HS-5 (cell line): ENCODE data around the gene KANSL2.
"Not testable (repeated sequence)": the region's sequence is repeated elsewhere in the genome, so short reads cannot be mapped to it uniquely, and the experiment has no call there.

Experiments
- DNase-seq: peaks from one replicate; pipeline ENCODE4 v3.0.0-alpha.2; 2012; ENCODE audit warnings: low read depth

KANSL2 gene

DNA sequence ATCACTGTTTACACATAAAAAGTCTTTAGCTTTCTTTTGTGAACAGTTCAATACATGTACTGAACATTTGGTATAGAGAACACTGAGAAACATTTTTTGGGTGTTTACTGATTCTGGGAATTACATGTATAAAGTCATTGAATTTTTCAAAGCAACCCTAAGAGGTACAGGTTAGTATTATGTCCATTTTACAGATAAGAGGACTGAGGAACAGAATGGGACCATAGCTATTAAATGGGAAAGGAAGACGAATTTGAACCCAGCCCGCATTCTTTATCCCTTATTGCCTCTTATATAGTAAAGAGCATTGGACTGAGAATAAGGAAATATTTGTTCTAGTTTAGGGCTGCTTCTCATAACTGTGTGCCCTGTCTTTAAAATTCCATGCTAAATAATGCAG lies 889 bp upstream of the KANSL2 start:
- no peak for DNase-seq

DNA sequence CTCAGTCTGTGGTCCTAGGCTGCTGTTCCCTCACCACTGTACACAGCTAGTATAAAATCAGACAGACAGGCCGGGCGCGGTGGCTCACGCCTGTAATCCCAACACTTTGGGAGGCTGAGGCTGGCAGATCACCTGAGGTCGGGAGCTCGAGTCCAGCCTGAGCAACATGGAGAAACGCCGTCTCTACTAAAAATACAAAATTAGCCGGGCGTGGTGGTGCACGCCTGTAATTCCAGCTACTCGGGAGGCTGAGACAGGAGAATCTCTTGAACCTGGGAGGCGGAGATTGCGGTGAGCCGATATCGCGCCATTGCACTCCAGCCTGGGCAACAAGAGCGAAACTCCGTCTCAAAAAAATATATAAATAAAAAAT lies 481 bp upstream of the KANSL2 start:
- not testable (repeated sequence) for DNase-seq

DNA sequence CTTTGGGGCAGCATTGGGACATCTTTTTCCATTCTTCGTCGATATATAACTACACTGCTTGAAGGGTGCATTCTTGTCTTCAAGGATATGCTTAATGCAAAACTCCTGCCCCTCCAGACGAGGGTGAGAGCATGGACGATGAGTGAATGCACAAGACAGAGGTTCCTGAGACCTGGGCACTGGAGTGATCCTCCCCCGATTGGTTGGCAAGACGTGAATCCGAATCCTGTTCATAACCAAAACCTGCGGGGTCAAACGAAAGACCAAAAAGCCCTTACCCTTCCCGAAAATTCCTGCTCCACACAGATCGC lies 684 bp downstream of the KANSL2 start:
- DNase-seq, result no peak

DNA sequence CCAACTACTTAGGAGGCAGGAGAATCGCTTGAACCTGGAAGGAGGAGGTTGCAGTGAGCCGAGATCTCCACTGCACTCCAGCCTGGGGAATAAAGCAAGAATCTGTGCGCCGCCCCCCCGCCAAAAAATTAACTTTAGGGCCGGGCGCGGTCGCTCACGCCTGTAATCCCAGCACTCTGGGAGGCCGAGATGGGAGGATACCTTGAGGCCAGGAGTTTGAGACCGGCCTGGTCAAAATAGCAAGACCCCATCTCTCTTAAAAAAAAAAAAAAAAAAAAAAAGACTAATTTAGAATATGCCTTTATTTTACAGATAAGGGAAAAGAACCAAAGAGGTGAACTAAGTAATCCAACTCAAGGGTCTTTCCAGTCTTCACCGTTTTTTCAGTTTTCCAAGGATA lies 1.2 kb downstream of the KANSL2 start:
- DNase-seq, result no peak

DNA sequence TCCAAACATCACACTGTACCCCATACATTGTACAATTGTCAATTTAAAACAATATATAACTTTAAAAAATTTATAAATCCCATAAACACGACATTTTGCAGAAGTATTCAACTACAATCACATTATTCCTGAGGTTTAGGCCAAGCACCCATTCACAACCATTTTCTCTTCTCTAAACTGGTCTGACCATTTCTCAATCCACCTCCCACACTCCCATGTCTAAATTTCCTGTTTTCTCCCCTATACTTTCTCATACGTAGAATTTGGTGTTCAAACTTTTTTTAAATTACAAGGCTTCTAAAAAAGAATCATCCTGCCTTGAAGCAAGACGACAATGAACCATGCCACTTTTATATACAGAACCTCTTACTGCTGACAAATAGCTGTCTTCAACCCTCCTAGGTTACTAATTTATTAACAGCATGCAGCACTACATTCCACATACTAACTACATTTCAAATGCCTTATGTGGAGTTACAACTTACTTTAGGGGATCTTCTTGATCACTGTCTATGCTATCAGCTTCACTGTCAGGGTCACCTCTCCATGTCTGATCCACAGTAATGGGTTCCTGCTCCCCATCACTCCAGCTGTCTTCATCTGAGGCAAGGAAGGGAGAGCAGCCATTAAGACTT lies 3.4 kb downstream of the KANSL2 start:
- DNase-seq, result no peak

DNA sequence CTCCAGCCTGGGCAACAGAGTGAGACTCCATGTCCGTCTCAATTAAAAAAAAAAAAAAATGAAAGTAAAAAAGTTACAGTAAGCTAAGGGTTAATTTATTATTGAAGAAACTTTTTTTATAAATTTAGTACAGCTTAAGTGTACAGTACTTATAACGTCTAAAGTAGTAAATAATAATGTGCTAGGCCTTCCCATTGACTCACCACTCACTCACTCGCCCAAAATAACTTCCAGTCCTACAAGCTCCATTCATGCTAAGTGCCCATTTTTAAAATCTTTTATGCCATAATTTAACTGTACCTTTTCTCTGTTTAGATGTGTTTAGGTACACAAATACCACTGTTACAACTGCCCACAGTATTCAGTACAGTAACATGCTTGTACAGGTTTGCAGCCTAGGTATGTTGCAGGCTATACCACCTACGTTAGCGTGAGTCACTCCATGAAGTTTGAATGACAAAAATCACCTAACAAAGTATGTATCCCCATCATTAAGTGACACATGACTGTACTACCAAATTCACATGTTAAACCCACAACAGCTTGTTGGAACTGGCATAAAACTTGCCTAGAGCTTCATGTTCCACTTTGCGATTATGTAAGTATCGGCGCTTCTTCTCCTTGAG lies 10.7 kb downstream of the KANSL2 start:
- no peak for DNase-seq

DNA sequence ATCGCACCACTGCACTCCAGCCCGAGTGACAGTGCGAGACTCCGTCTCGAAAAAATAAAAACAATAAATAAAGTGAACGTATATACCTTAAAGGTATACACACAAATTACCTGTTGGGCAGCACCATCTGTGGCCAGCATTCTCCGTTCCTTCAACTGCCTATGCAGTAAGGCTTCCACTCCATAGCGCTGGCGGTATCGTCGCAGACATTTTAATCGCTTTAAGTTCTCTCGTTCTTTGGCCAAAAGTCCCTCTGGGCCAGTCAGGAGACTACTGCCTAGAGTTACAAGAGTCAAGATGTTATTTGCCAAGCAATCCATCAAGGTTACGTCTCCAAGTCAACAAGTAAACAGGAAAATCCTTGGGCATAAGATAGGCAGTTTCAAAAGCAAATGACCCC lies 13.0 kb downstream of the KANSL2 start:
- no peak for DNase-seq

DNA sequence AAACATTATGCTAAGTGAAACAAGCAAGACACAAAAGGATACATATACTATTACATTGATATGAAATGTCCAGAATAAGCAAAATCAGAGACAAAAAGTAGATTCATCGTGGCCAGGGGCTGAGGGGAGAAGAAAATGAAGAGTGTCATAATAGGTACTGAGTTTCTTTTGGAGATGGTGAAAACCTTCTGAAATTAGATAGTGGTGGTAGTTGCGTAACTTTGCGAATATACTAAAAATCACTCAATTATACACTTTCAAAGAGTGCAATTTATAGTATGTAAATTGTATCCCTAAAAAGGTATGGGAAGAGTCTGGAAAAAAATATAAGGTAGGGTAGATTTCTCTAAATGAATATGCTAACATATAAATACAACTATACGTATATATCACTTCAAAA lies 22.2 kb downstream of the KANSL2 start:
- DNase-seq, result no peak

DNA sequence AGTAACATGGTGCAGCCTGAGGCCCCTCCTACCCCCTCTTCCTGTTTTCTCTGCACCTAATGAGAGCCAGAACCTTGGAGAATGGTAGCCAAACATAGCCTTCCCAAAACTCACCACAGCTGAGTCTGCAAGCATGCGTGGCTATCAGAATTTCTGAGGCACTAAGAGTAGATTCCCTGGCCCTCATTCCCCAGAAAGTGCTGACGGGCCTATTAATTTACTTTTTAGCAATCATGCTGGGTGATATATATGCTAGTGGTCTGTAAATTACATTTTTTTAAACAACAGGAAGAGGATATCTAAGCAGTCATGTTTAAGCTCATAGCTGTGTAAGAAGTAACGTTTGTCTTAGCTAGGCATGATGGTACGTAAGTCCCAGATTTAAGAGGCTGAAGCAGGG lies 30.4 kb downstream of the KANSL2 start:
- no peak for DNase-seq

DNA sequence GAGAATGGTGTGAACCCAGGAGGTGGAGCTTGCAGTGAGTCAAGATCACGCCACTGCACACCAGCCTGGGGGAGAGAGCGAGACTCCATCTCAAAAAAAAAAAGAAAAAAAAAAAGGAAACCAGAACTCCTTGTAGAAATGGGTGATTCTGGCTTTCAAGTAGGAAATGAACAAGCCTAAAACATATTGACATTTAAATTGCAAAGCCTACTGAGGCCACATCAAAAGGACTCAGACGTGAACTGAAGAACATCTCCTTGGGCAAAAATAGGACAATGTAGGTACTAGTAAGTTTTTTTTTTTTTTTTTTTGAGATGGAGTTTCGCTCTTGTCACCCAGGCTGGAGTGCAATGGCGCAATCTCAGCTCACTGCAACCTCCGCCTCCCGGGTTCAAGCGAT lies 36.7 kb downstream of the KANSL2 start:
- not testable (repeated sequence) for DNase-seq

DNA sequence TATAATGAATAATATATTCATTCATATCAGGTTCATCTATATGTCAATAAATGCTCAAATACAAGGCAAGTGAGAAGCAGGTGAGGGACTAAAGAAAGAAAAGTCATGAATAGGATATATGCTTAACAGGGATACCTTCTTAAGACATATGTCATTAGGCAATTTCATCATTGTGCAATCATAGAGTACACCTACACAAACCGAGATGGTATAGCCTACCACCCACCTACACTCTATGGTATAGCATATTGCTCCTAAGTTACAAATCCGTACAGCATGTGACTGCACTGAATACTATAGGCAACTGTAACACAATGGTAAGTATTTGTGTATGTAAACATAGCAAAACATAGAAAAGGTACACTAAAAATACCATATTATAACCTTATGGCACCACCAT lies 39.0 kb downstream of the KANSL2 start:
- DNase-seq, result no peak

DNA sequence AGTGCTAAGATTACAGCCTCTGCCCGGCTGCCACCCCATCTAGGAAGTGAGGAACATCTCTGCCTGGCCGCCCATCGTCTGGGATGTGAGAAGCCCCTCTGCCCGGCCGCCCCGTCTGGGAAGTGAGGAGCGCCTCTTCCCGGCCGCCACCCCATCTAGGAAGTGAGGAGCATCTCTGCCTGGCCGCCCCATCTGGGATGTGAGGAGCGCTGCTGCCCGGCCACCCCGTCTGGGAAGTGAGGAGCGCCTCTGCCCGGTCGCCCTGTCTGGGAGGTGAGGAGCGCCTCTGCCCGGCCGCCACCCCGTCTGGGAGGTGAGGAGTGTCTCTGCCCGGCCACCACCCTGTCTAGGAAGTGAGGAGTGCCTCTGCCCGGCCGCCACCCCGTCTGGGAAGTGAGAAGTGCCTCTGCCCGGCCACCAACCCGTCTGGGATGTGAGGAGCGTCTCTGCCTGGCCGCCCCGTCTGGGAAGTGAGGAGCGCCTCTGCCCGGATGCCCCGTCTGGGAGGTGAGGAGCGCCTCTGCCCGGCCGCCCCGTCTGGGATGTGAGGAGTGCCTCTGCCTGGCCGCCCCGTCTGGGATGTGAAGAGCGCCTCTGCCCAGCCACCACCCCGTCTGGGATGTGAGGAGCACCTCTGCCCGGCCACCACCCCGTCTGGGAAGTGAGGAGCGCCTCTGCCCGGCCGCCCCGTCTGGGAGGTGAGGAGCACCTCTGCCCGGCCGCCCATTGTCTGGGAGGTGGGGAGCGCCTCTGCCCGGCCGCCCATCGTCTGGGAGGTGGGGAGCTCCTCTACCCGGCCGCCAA lies 40.1 kb downstream of the KANSL2 start:
- DNase-seq, result not testable (repeated sequence)

DNA sequence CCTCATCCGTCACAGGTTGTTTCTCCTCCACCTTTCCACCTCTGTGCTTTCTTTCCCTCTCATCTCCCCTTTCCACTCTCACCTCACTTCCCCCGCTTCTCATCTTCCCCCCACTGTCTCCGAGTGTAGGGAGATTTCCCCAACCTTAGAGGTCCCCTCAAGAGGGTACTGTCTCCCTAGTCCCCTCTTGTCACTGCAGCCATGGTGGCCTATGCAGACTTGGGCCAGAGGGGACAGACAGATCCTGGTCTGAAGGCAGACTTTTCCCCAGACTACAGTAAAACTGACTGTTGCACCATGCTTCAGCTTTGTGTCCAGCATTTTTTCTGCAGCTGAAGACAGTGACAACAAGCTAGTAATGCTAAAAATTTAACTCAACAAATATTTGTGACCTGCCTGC lies 41.2 kb downstream of the KANSL2 start:
- DNase-seq, result no peak

DNA sequence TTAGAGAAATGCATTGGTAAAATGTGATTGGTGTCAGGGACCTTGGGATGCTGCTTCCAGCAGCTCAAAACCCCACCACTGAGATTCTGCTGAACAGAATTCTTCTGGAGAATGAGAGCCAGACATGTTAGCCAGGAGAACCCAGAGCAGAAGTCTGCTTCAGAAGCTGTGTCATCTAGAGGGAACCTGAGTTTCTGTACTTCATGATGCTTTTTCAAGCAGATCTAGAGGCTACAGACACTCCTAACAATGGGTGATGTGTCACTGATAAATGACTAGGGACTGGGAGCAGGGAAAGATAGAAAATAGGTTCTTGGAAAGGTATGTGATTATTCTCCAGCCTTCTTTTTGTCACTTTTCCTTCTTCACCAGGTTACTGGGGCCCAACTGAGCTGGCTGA lies 41.6 kb downstream of the KANSL2 start:
- DNase-seq, result no peak

DNA sequence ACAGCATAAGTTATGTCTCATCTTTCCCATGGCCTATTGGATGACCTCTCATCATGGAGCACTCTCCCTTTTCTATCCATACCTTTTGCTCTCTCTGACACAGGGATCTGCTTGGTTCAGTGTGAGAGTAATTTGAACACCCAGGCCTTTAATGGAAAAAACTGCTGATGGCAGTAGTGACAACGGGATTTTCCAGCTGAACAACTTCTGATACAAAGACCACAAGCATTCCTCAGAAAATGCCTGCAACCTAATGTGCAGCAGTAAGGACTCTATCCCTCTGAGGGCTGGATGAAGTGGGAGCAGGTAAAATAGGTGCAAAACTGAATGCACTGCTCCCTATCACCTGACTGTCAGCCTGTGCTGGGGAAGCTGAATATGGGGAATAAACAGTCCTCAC lies 51.0 kb downstream of the KANSL2 start:
- no peak for DNase-seq

DNA sequence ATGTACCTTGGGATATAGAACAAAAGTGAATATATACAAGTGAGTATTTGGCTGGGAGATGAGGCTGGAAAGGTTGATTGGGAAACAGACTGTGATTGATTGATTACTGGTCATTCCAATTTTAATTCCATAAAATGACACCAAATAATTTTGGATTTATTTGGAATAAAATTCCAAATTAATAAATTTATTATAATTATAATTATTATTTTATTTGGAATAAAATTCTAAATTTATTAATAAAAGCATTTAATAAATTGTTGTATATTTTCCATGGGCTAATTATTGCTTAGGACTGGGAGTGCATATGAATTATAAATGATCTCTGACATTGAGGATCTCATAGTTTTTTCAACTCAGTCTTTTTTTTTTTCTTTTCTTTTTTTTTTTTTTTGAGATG lies 51.7 kb downstream of the KANSL2 start:
- no peak for DNase-seq

DNA sequence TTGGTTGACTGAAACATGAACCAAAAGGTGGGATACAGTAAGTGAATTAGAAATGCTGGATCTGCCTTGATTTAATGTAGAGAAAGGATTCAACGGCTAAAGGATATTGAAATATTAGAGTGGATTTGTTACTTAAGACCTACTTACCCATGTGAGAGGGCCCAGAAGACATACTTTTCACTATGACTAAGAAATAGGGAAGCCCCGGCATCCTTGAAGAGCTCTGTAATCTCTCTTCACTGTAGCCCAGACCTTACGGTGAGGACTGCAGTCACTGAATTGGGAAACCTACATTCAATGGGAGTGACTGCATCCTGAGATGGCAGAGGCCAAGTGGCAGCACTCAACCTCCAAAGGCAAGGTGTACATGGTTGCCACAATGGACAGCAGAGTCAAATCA lies 52.5 kb downstream of the KANSL2 start:
- DNase-seq, result no peak

DNA sequence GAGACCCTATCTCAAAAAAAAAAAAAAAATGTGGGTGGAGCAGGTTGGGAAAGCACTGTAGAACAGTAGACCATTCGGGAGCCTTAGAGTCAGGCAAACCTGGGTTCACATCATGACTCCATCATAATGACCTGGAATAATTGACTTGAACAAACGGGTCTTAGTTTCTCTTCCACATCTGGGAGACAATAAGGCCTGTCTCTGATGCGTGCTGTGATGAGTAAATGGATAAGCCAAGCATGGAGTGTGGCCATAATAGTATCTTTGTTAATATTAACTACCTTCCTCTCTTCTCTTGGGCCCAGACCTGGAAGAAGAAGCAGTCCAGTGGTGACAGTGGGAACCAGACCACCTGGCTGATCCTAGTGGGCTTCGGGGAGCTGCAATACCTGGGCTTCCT lies 54.5 kb downstream of the KANSL2 start:
- DNase-seq, result no peak

DNA sequence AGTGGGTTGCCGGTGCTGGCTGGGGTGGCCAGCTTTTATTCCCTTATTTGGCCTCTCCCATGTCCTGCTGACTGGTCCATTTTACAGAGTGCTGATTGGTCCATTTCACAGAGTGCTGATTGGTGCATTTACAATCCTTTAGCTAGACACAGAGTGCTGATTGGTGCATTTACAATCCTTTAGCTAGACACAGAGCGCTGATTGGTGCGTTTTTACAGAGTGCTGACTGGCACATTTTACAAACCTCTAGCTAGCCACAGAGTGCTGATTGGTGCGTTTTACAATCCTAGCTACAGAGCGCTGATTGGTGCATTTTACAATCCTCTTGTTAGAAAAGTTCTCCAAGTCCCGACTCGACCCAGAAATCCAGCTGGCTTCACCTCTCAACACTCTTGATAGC lies 59.0 kb downstream of the KANSL2 start:
- not testable (repeated sequence) for DNase-seq

DNA sequence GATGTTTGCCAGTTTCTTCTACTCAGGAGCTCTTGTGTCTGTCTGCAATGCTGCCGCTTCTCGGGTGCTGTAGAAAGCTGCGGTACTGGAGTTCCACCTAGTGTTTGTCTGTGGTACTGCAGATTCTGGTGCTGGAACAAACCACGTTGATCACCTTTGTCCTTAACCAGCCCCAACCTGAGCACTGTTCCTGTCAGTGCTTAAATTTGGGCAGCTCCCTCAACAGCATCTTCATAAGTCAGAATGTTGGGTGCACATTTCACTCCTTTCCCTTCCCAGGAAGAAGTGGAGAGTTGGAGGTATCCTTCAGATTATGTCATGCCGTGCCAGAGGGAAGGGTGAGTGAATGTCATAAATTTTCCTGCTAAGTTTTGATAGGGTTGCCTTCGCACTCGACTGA lies 63.5 kb downstream of the KANSL2 start:
- peak; percentile 46 for DNase-seq

DNA sequence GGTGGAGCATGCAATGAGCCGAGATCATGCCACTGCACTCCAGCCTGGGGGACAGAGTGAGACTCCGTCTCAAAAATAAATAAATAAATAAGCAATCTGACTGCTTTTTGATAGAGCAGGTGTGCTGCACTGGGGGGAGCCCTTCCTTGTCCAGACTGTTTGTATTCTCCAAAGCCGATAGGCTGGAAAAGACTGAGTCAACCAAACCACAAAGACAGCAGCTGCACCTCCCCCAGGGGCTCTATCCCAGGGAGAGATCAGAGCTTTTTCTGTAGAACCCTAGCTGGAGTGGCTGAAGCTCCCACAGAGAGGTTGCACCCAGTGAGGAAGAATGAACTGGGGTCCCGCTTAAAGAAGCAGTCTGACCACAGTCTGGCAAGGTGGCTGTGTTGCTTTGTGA lies 66.4 kb downstream of the KANSL2 start:
- no peak for DNase-seq

DNA sequence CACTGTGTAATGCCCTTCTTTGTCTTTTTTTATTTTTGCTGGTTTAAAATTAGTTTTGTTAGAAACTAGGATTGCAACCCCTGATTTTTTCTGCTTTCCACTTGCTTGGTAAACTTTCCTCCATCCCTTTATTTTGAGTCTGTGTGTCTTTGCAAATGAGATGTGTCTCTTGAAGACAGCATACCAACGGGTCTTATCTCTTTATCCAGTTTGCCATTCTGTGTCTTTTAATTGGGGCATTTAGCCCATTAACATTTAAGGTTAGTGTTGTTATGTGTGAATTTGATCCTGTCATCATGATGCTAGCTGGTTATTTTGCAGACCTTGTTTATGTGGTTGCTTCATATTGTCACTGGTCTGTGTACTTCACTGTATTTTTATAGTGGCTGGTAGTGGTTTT lies 68.7 kb downstream of the KANSL2 start:
- no peak for DNase-seq
